Calu3 (cell line): ENCODE results near the gene APOC4. TPM values are rescaled to one million over a fixed set of nuclear protein-coding genes. Genes with fewer than 3 reads are reported as not detected.

Experiments
- BruUV-seq: library from RNA; stranded (reverse); fragments of 400-500 nt; replicated peaks from 2 replicates; lab custom pipeline; 2021; lab: Mats Ljungman, UMichigan
- CTCF ChIA-PET: fragments of 300-600 bp; sonication (Branson Sonifier 250); formaldehyde crosslinking; loops from one replicate; lab custom pipeline; 2022; ENCODE audit warnings: antibody characterized with exemption; lab: Charles Lee
- DNase-seq: peaks from one replicate; pipeline ENCODE4 v3.0.0; 2022
- H3K27ac Mint-ChIP-seq: one replicate; pipeline ENCODE4 v1.8.0; 2022; ENCODE audit warnings: mixed read lengths; ENCODE audit not compliant: unreplicated experiment
- H3K27me3 Mint-ChIP-seq: one replicate; pipeline ENCODE4 v1.8.0; 2022; ENCODE audit warnings: mixed read lengths; ENCODE audit not compliant: unreplicated experiment
- H3K36me3 Mint-ChIP-seq: one replicate; pipeline ENCODE4 v1.8.0; 2022; ENCODE audit warnings: mild to moderate bottlenecking, moderate library complexity, mixed read lengths; ENCODE audit not compliant: insufficient read depth, unreplicated experiment
- H3K4me1 Mint-ChIP-seq: one replicate; pipeline ENCODE4 v1.8.0; 2022; ENCODE audit warnings: mild to moderate bottlenecking, low read depth, mixed read lengths; ENCODE audit not compliant: unreplicated experiment
- H3K4me3 Mint-ChIP-seq: one replicate; pipeline ENCODE4 v1.8.0; 2022; ENCODE audit warnings: mild to moderate bottlenecking, low read depth, moderate library complexity, mixed read lengths; ENCODE audit not compliant: unreplicated experiment
- H3K9me3 Mint-ChIP-seq: one replicate; pipeline ENCODE4 v1.8.0; 2022; ENCODE audit warnings: low read depth, mixed read lengths; ENCODE audit not compliant: unreplicated experiment
- CTCF ChIP-seq: fragments of 200-600 bp; IDR thresholded peaks from one replicate; pipeline ENCODE4 v1.8.0; 2022; ENCODE audit warnings: antibody characterized with exemption; ENCODE audit not compliant: unreplicated experiment
- intact Hi-C: fragments of 100-400 bp; cut with micrococcal nuclease; formaldehyde crosslinking; loops from one replicate; pipeline ENCODE4 v1.10.0; 2022; ENCODE audit not compliant: unreplicated experiment
- total RNA-seq: library from RNA; stranded (reverse); gene quantifications from 2 replicates; pipeline ENCODE4 v1.2.3, GENCODE V29; 2022

The APOC4 gene
- total RNA-seq, 1 experiment from 2014 or later = not detected

GRCh38 chr19:44951179-44952159 is 9.4 kb downstream of the APOC4 start:
- DNase-seq = peak; percentile 77
- CTCF ChIA-PET = interaction anchor here (0.6 to 0.8 kb wide), 3 partner anchors 47 to 156 kb away, joined by 3 read pairs; no protein-coding TSS in a partner anchor

GRCh38 chr19:44954278-44954648 is 12.2 kb downstream of the APOC4 start:
- BruUV-seq = no TSS peak
- intact Hi-C loops = no loop called here
- H3K4me3 Mint-ChIP-seq = peak overlapping the region; percentile 88

More at GRCh38 chr19:44951179-44952159, 9.4 kb downstream of the APOC4 start:
- Mint-ChIP-seq H3K4me3 (no peak overlapping the region), H3K36me3 (peaks cover 28% of the 10 kb centered on the region), H3K9me3 (no peaks in the 10 kb centered on the region), H3K4me1 (no peaks in the 10 kb centered on the region), H3K27ac (no peak overlapping the region), H3K27me3 (no peaks in the 10 kb centered on the region)
- TF ChIP-seq CTCF = peak; percentile 94
- no TSS peak for BruUV-seq
- intact Hi-C loops = loop anchor here (1.0 kb wide), 1 partner anchor 48 kb away; no protein-coding TSS in a partner anchor

GRCh38 chr19:44954649-44955504 is 12.8 kb downstream of the APOC4 start, which contains the start of gene CLPTM1:
TSS of gene CLPTM1 (plus strand) at chr19:44955380. CDS start at chr19:44955396, 16 bp downstream.
- H3K27ac Mint-ChIP-seq = peak within 1 kb of the TSS; percentile 96
- TF ChIP-seq CTCF = no peak
- peak; percentile 98 for DNase-seq
- H3K36me3 Mint-ChIP-seq = peaks cover 28% of the 10 kb centered on the region
- intact Hi-C loops = no loop called here
- no peaks in the 10 kb centered on the region for H3K27me3 Mint-ChIP-seq
- TSS peak; percentile 87 for BruUV-seq
- peak within 1 kb of the TSS; percentile 88 for H3K4me3 Mint-ChIP-seq
- CTCF ChIA-PET = interaction anchor here (0.6 to 1.6 kb wide), 5 partner anchors 44 to 231 kb away, joined by 3 to 4 read pairs (median 3); partner anchors contain the start of gene APOE
- no peaks in the 10 kb centered on the region for H3K9me3 Mint-ChIP-seq
- peaks cover 16% of the 10 kb centered on the region for H3K4me1 Mint-ChIP-seq

More at GRCh38 chr19:44954278-44954648, 12.2 kb downstream of the APOC4 start:
- Mint-ChIP-seq H3K27ac (peak overlapping the region; percentile 96), H3K4me1 (peaks cover 16% of the 10 kb centered on the region), H3K9me3 (no peaks in the 10 kb centered on the region), H3K27me3 (no peaks in the 10 kb centered on the region), H3K36me3 (peaks cover 28% of the 10 kb centered on the region)
- CTCF ChIA-PET = interaction anchor here (0.7 to 1.6 kb wide), 4 partner anchors 27 to 230 kb away, joined by 3 to 4 read pairs (median 4); partner anchors contain the start of gene APOE
- no peak for TF ChIP-seq CTCF
- DNase-seq = no peak
